Measurements from ENCODE around the gene ADAM23. TPM values are rescaled to one million over a fixed set of nuclear protein-coding genes. Genes with fewer than 3 reads are reported as not detected.

Gene ADAM23
- 8.2 to 9.5 TPM (median 9.1 TPM) in 5 replicates for total RNA-seq (2022; extraction: Qiagen RNA extraction)

DNA sequence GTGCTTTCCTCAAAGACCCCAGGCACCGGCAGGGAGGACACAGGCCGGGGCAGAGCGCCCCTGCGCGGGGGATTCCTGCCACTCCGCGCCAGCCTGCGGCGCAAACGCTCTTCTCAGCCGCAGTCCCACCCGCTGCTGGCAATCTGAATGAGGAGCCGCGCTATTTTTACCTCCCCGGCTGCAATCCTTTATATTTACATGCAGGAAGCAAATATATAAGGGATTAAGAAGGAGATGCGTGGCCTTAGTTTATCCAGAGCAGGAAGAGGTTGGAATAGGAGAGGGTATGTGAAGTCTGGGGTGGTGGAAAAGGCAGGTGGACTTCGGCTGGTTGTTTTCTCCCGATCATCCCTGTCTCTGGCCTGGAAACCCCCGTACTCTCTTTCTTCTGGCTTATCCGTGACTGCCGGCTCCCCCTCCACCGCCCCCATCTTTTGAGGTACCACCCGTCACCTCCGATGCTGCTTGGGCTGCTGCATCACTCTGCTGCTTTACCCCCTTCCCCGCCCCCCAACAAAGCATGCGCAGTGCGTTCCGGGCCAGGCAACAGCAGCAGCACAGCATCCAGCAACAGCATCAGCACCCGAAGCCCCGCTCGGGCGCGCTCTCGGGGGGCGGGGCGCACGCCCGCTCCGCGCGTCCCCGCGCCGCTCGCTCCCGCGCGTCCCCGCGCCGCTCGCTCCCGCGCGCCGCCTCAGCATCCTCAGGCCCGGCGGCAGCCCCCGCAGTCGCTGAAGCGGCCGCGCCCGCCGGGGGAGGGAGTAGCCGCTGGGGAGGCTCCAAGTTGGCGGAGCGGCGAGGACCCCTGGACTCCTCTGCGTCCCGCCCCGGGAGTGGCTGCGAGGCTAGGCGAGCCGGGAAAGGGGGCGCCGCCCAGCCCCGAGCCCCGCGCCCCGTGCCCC lies at the start of gene ADAM23:
TSS of gene ADAM23 (plus strand) at position 700 of the 902 bp plus-strand sequence. CDS start 335 bp downstream, outside the sequence.

DNA sequence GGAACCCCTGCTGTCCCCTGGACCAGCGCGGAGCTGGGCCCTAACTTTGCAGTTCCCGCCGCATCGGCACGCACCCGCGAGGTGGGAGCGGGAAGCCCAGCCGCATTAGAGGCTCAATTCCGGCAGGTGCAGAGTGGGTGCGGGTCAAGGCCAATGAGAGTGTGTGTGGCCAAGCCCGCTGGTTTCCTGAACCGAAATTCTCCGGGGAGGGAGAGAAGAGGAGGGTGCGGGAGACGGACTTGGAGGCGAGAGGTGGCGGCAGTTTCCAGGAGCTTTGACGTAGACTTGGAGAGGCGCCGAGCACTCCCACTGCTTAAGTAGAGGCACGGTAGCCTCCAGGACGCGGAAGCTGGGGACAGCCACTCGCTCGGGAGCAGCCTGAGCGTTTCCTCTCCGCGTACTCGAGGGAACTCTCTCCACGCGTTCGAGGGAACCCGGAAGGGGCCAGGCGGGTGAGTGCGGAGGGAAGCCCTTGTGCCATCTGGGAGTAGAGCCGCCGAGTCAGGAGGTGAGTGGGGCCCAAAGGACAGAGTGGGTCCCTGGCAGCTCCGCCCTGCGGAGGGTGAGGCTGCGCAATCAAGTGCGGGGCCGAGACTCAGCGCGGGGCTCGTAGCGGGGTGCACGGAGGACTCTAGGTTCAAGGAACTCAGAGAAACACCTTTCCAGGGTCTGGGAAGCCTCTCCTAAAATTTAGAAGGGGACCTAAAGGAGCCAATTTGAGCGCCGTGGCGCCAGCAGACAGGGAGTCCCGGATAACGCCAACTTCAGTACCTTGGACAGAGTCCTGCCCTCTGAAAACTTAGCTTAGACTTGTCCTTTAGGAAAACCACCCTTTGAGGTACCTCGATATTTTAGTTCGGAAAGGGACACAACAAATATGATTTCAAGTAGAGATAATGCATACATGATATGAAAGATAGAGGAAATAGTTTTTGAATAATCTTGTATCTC lies 199.0 kb downstream of the ADAM23 start, which contains the start of gene FAM237A:
TSS of gene FAM237A (plus strand) at position 413 of the 951 bp plus-strand sequence. CDS start 1,750 bp downstream, outside the sequence.

Other genes starting within 250 kb of the ADAM23 start
- gene ZDBF2, start 168.9 kb upstream of the ADAM23 start, total RNA-seq (2022; extraction: Qiagen RNA extraction) = 0.74 to 1.6 TPM (median 1.2 TPM) in 5 replicates
- not detected in 5 replicates for gene FAM237A, start 199.0 kb downstream of the ADAM23 start, total RNA-seq (2022; extraction: Qiagen RNA extraction)